ENCODE data around the gene BANK1. TPM values are rescaled to one million over a fixed set of nuclear protein-coding genes. Genes with fewer than 3 reads are reported as not detected.
"Not testable (repeated sequence)": the region's sequence is repeated elsewhere in the genome, so short reads cannot be mapped to it uniquely, and the experiment has no call there.

Gene BANK1
- total RNA-seq, 1 donor from 2014 or later, result not detected

GRCh38 chr4:101870874-101871273, 80.3 kb downstream of the BANK1 start:
- no peak for DNase-seq
- Mint-ChIP-seq H3K4me3 (no peak overlapping the region), H3K27ac (no peak overlapping the region), H3K36me3 (ENCODE audit: low read depth) (no peaks in the 10 kb centered on the region), H3K4me1 (no peaks in the 10 kb centered on the region), H3K27me3 (no peaks in the 10 kb centered on the region), H3K9me3 (no peaks in the 10 kb centered on the region)
- intact Hi-C loops (cut with micrococcal nuclease), result no loop called here

GRCh38 chr4:101871962-101872676, 81.6 kb downstream of the BANK1 start:
- Mint-ChIP-seq H3K9me3 (no peaks in the 10 kb centered on the region), H3K4me3 (no peak overlapping the region), H3K4me1 (no peaks in the 10 kb centered on the region), H3K36me3 (ENCODE audit: low read depth) (no peaks in the 10 kb centered on the region), H3K27ac (no peak overlapping the region), H3K27me3 (no peaks in the 10 kb centered on the region)
- intact Hi-C loops (cut with micrococcal nuclease), result no loop called here
- no peak for DNase-seq

- no peak for DNase-seq
- H3K27me3 Mint-ChIP-seq, result no peaks in the 10 kb centered on the region
- H3K27ac Mint-ChIP-seq, result no peak overlapping the region
- no peaks in the 10 kb centered on the region for H3K9me3 Mint-ChIP-seq
- no peaks in the 10 kb centered on the region for H3K4me1 Mint-ChIP-seq
- no peak overlapping the region for H3K4me3 Mint-ChIP-seq
- intact Hi-C loops (cut with micrococcal nuclease), result no loop called here
- H3K36me3 Mint-ChIP-seq (ENCODE audit: low read depth), result no peaks in the 10 kb centered on the region
Observed at GRCh38 chr4:101885574-101885973, 95.0 kb downstream of the BANK1 start.

GRCh38 chr4:101886826-101887225, 96.3 kb downstream of the BANK1 start:
- H3K4me1 Mint-ChIP-seq, result no peaks in the 10 kb centered on the region
- H3K27me3 Mint-ChIP-seq, result no peaks in the 10 kb centered on the region
- no peak for DNase-seq
- H3K9me3 Mint-ChIP-seq, result no peaks in the 10 kb centered on the region
- intact Hi-C loops (cut with micrococcal nuclease), result no loop called here
- H3K27ac Mint-ChIP-seq, result no peak overlapping the region
- no peaks in the 10 kb centered on the region for H3K36me3 Mint-ChIP-seq (ENCODE audit: low read depth)
- H3K4me3 Mint-ChIP-seq, result no peak overlapping the region

- H3K9me3 Mint-ChIP-seq, result no peaks in the 10 kb centered on the region
- DNase-seq, result no peak
- H3K4me1 Mint-ChIP-seq, result no peaks in the 10 kb centered on the region
- H3K4me3 Mint-ChIP-seq, result no peak overlapping the region
- no peaks in the 10 kb centered on the region for H3K27me3 Mint-ChIP-seq
- intact Hi-C loops (cut with micrococcal nuclease), result no loop called here
- no peaks in the 10 kb centered on the region for H3K36me3 Mint-ChIP-seq (ENCODE audit: low read depth)
- no peak overlapping the region for H3K27ac Mint-ChIP-seq
Observed at GRCh38 chr4:101888472-101888871, 97.9 kb downstream of the BANK1 start.

GRCh38 chr4:101905527-101905926, 115.0 kb downstream of the BANK1 start:
- H3K36me3 Mint-ChIP-seq (ENCODE audit: low read depth); H3K4me3 Mint-ChIP-seq; H3K4me1 Mint-ChIP-seq; intact Hi-C loops (cut with micrococcal nuclease); DNase-seq; H3K9me3 Mint-ChIP-seq; H3K27me3 Mint-ChIP-seq; H3K27ac Mint-ChIP-seq: not testable (repeated sequence)

GRCh38 chr4:101910786-101911373, 120.3 kb downstream of the BANK1 start:
- Mint-ChIP-seq H3K36me3 (ENCODE audit: low read depth) (no peaks in the 10 kb centered on the region), H3K27ac (no peak overlapping the region), H3K9me3 (peaks cover 5% of the 10 kb centered on the region), H3K4me3 (no peak overlapping the region), H3K4me1 (no peaks in the 10 kb centered on the region), H3K27me3 (no peaks in the 10 kb centered on the region)
- no peak for DNase-seq
- intact Hi-C loops (cut with micrococcal nuclease), result no loop called here

GRCh38 chr4:101911616-101912015, 121.1 kb downstream of the BANK1 start:
- Mint-ChIP-seq H3K27ac (no peak overlapping the region), H3K9me3 (peaks cover 5% of the 10 kb centered on the region), H3K4me3 (no peak overlapping the region), H3K4me1 (no peaks in the 10 kb centered on the region), H3K36me3 (ENCODE audit: low read depth) (no peaks in the 10 kb centered on the region), H3K27me3 (no peaks in the 10 kb centered on the region)
- intact Hi-C loops (cut with micrococcal nuclease), result no loop called here
- DNase-seq, result no peak

GRCh38 chr4:101914761-101915160, 124.2 kb downstream of the BANK1 start:
- Mint-ChIP-seq H3K4me1 (no peaks in the 10 kb centered on the region), H3K36me3 (ENCODE audit: low read depth) (no peaks in the 10 kb centered on the region), H3K27ac (no peak overlapping the region), H3K4me3 (no peak overlapping the region), H3K9me3 (no peaks in the 10 kb centered on the region), H3K27me3 (no peaks in the 10 kb centered on the region)
- no peak for DNase-seq
- intact Hi-C loops (cut with micrococcal nuclease), result no loop called here

GRCh38 chr4:101919373-101919977, 128.9 kb downstream of the BANK1 start:
- H3K27ac Mint-ChIP-seq, result no peak overlapping the region
- no peaks in the 10 kb centered on the region for H3K27me3 Mint-ChIP-seq
- H3K4me1 Mint-ChIP-seq, result no peaks in the 10 kb centered on the region

GRCh38 chr4:101921370-101921769, 130.8 kb downstream of the BANK1 start:
- H3K9me3 Mint-ChIP-seq, result no peaks in the 10 kb centered on the region
- no peaks in the 10 kb centered on the region for H3K36me3 Mint-ChIP-seq (ENCODE audit: low read depth)
- no peak for DNase-seq
- H3K27ac Mint-ChIP-seq, result no peak overlapping the region
- no peak overlapping the region for H3K4me3 Mint-ChIP-seq
- H3K4me1 Mint-ChIP-seq, result no peaks in the 10 kb centered on the region
- intact Hi-C loops (cut with micrococcal nuclease), result no loop called here
- no peaks in the 10 kb centered on the region for H3K27me3 Mint-ChIP-seq

More at GRCh38 chr4:101919373-101919977, 128.9 kb downstream of the BANK1 start:
- H3K36me3 Mint-ChIP-seq (ENCODE audit: low read depth), result no peaks in the 10 kb centered on the region
- no peaks in the 10 kb centered on the region for H3K9me3 Mint-ChIP-seq
- no peak for DNase-seq
- intact Hi-C loops (cut with micrococcal nuclease), result no loop called here
- no peak overlapping the region for H3K4me3 Mint-ChIP-seq

GRCh38 chr4:101931619-101932018, 141.1 kb downstream of the BANK1 start:
- H3K36me3 Mint-ChIP-seq (ENCODE audit: low read depth), result no peaks in the 10 kb centered on the region
- no peak overlapping the region for H3K27ac Mint-ChIP-seq
- H3K4me3 Mint-ChIP-seq, result no peak overlapping the region
- no peaks in the 10 kb centered on the region for H3K9me3 Mint-ChIP-seq
- DNase-seq, result no peak
- no peaks in the 10 kb centered on the region for H3K27me3 Mint-ChIP-seq
- no peaks in the 10 kb centered on the region for H3K4me1 Mint-ChIP-seq
- intact Hi-C loops (cut with micrococcal nuclease), result no loop called here

GRCh38 chr4:101933855-101934254, 143.3 kb downstream of the BANK1 start:
- H3K27me3 Mint-ChIP-seq, result no peaks in the 10 kb centered on the region
- intact Hi-C loops (cut with micrococcal nuclease), result no loop called here
- no peaks in the 10 kb centered on the region for H3K36me3 Mint-ChIP-seq (ENCODE audit: low read depth)
- no peak overlapping the region for H3K27ac Mint-ChIP-seq
- H3K9me3 Mint-ChIP-seq, result no peaks in the 10 kb centered on the region
- H3K4me3 Mint-ChIP-seq, result no peak overlapping the region
- no peak for DNase-seq
- no peaks in the 10 kb centered on the region for H3K4me1 Mint-ChIP-seq

GRCh38 chr4:101938836-101939235, 148.3 kb downstream of the BANK1 start:
- Mint-ChIP-seq H3K36me3 (ENCODE audit: low read depth) (no peaks in the 10 kb centered on the region), H3K27ac (no peak overlapping the region), H3K4me3 (no peak overlapping the region), H3K4me1 (no peaks in the 10 kb centered on the region), H3K9me3 (no peaks in the 10 kb centered on the region), H3K27me3 (no peaks in the 10 kb centered on the region)
- intact Hi-C loops (cut with micrococcal nuclease), result no loop called here
- no peak for DNase-seq

Data from activated CD4-positive, alpha-beta T cell treated with anti-CD3 and anti-CD28 coated beads, Interleukin-2, amount 10 ng/mL, durations not matched to agents 24 days and 14 days (primary cell).